H1 (cell line): Measurements from ENCODE around the gene CCT5. TPM values are rescaled to one million over a fixed set of nuclear protein-coding genes. Genes with fewer than 3 reads are reported as not detected.
"Not testable (repeated sequence)": the region's sequence is repeated elsewhere in the genome, so short reads cannot be mapped to it uniquely, and the experiment has no call there.

ENCODE experiments used
- CTCF ChIA-PET: fragments of 300-600 bp; sonication (Branson Sonifier 250); formaldehyde crosslinking; loops from one replicate; lab custom pipeline; 2021; ENCODE audit not compliant: partially characterized antibody; lab: Charles Lee
- POLR2A ChIA-PET: fragments of 300-600 bp; sonication (Branson Sonifier 250); formaldehyde crosslinking; loops from one replicate; lab custom pipeline; 2021; ENCODE audit warnings: inconsistent platforms; ENCODE audit not compliant: partially characterized antibody; lab: Charles Lee
- DNase-seq, 2 experiments: peaks; one replicate each; pipeline versions ENCODE4 v3.0.0 to v3.0.0-alpha.2; 2010 to 2022; ENCODE audit warnings: low spot score in 2 of 2, low read depth in 1 of 2, mixed read lengths in 1 of 2
- FAIRE-seq: peaks from 2 replicates; lab custom pipeline; 2011; peaks lifted over from hg19 to GRCh38; lab: Jason Lieb, UNC
- H2AFZ ChIP-seq: 2 replicates; pipeline ENCODE4 v1.8.1; 2012; ENCODE audit warnings: low read length, inconsistent platforms
- H2AK5ac ChIP-seq: 2 replicates; pipeline ENCODE4 v1.6.1; 2013; ENCODE audit warnings: low read depth, low read length
- H2BK120ac ChIP-seq: replicated peaks from 2 replicates; pipeline ENCODE3; 2013; ENCODE audit warnings: low read depth, low read length, inconsistent platforms
- H2BK12ac ChIP-seq: 2 replicates; pipeline ENCODE4 v1.6.1; 2013; ENCODE audit warnings: low read depth, low read length
- H2BK15ac ChIP-seq: 2 replicates; pipeline ENCODE4 v1.6.1; 2013; ENCODE audit warnings: low read length
- H2BK20ac ChIP-seq: 2 replicates; pipeline ENCODE4 v1.6.1; 2013; ENCODE audit warnings: low read length
- H2BK5ac ChIP-seq: 2 replicates; pipeline ENCODE4 v1.6.1; 2013; ENCODE audit warnings: low read depth, low read length
- H3K14ac ChIP-seq: 2 replicates; pipeline ENCODE4 v1.6.1; 2013; ENCODE audit warnings: inconsistent platforms; ENCODE audit not compliant: insufficient read length
- H3K18ac ChIP-seq: 2 replicates; pipeline ENCODE4 v1.6.1; 2013; ENCODE audit warnings: low read length; ENCODE audit errors: extremely low read depth
- H3K23ac ChIP-seq: 2 replicates; pipeline ENCODE4 v1.6.1; 2013; ENCODE audit warnings: inconsistent platforms; ENCODE audit not compliant: insufficient read length
- H3K23me2 ChIP-seq: 2 replicates; pipeline ENCODE4 v1.6.1; 2013; ENCODE audit warnings: low read depth, low read length
- H3K27ac ChIP-seq: 2 replicates; pipeline ENCODE4 v1.6.1; 2011; ENCODE audit warnings: low read depth, low read length, inconsistent platforms
- H3K27me3 ChIP-seq, 4 experiments: replicated peaks in 1 of 4; 1 replicate in 1 of 4; 2 replicates in 3 of 4; pipeline versions ENCODE4 v1.6.1 to v1.8.1; 2011 to 2013; ENCODE audit warnings: low read length in 3 of 4, mild to moderate bottlenecking in 3 of 4, inconsistent platforms in 2 of 4, mixed read lengths in 2 of 4, moderate library complexity in 1 of 4; ENCODE audit not compliant: control insufficient read depth in 3 of 4, insufficient read depth in 3 of 4; ENCODE audit errors: extremely low read depth in 1 of 4
- H3K36me3 ChIP-seq, 4 experiments: 2 replicates each; pipeline versions ENCODE4 v1.6.1 to v1.8.1; 2011 to 2013; ENCODE audit warnings: mild to moderate bottlenecking in 4 of 4, low read length in 3 of 4, moderate library complexity in 2 of 4, control low read depth in 1 of 4, inconsistent platforms in 1 of 4; ENCODE audit not compliant: insufficient read depth in 4 of 4, control insufficient read depth in 2 of 4
- H3K4ac ChIP-seq: replicated peaks from 2 replicates; pipeline ENCODE3; 2013; ENCODE audit warnings: low read length, low read depth, mixed read lengths, inconsistent platforms; ENCODE audit not compliant: insufficient read length
- H3K4me1 ChIP-seq, 4 experiments: replicated peaks in 1 of 4; 1 replicate in 1 of 4; 2 replicates in 3 of 4; pipeline versions ENCODE4 v1.6.1 to v1.8.1; 2011 to 2013; ENCODE audit warnings: low read length in 3 of 4, inconsistent platforms in 2 of 4, mixed read lengths in 1 of 4; ENCODE audit not compliant: insufficient read depth in 4 of 4, control insufficient read depth in 3 of 4
- H3K4me2 ChIP-seq, 2 experiments: 2 replicates each; pipeline versions ENCODE4 v1.6.1 to v1.8.1; 2011 to 2013; ENCODE audit warnings: low read depth in 2 of 2, low read length in 2 of 2, control low read depth in 1 of 2, inconsistent platforms in 1 of 2, mild to moderate bottlenecking in 1 of 2; ENCODE audit not compliant: insufficient read depth in 1 of 2
- H3K4me3 ChIP-seq, 4 experiments: fragments of 200-600, 300-600 bp in 1 of 4; sonication (generic), shearing (Covaris generic), sonication (Bioruptor Twin) in 1 of 4; 2 replicates each; pipeline versions ENCODE4 v1.5.1 to v1.8.1; 2011 to 2016; ENCODE audit warnings: low read length in 4 of 4, low read depth in 3 of 4, control low read depth in 2 of 4, inconsistent platforms in 2 of 4, mild to moderate bottlenecking in 2 of 4, mixed read lengths in 1 of 4, moderate library complexity in 1 of 4; ENCODE audit not compliant: insufficient read depth in 2 of 4; ENCODE audit errors: extremely low read depth in 1 of 4
- H3K56ac ChIP-seq: replicated peaks from 2 replicates; pipeline ENCODE3; 2013; ENCODE audit warnings: low read depth, mild to moderate bottlenecking, mixed read lengths, low read length, inconsistent platforms; ENCODE audit not compliant: insufficient read length
- H3K79me1 ChIP-seq: 2 replicates; pipeline ENCODE4 v1.6.1; 2013; ENCODE audit warnings: low read depth, low read length, control low read depth
- H3K79me2 ChIP-seq, 2 experiments: 2 replicates each; pipeline versions ENCODE4 v1.6.1 to v1.8.1; 2012 to 2013; ENCODE audit warnings: low read length in 2 of 2, mild to moderate bottlenecking in 2 of 2, inconsistent platforms in 1 of 2; ENCODE audit not compliant: insufficient read depth in 2 of 2, control insufficient read depth in 1 of 2
- H3K9ac ChIP-seq, 4 experiments: replicated peaks in 1 of 4; 1 replicate in 1 of 4; 2 replicates in 3 of 4; pipeline versions ENCODE4 v1.6.1 to v1.8.1; 2011 to 2013; ENCODE audit warnings: low read depth in 3 of 4, low read length in 3 of 4, control low read depth in 2 of 4, mild to moderate bottlenecking in 2 of 4, moderate library complexity in 2 of 4, inconsistent platforms in 1 of 4; ENCODE audit errors: extremely low read depth in 1 of 4
- H3K9me3 ChIP-seq, 2 experiments: 2 replicates each; pipeline versions ENCODE4 v1.6.1 to v1.8.1; 2012 to 2013; ENCODE audit warnings: mild to moderate bottlenecking in 2 of 2, moderate library complexity in 2 of 2, control low read depth in 1 of 2, inconsistent platforms in 1 of 2, low read depth in 1 of 2, low read length in 1 of 2, mixed read lengths in 1 of 2; ENCODE audit not compliant: insufficient read depth in 2 of 2
- H4K20me1 ChIP-seq, 2 experiments: replicated peaks in 1 of 2; 2 replicates each; pipeline versions ENCODE3 to v1.8.1; 2011 to 2013; ENCODE audit warnings: inconsistent platforms in 2 of 2, low read length in 2 of 2, mild to moderate bottlenecking in 1 of 2; ENCODE audit not compliant: insufficient read depth in 2 of 2, control insufficient read depth in 1 of 2
- H4K5ac ChIP-seq: 2 replicates; pipeline ENCODE4 v1.6.1; 2013; ENCODE audit warnings: low read length, low read depth, mixed read lengths, inconsistent platforms; ENCODE audit not compliant: insufficient read length
- H4K8ac ChIP-seq: 2 replicates; pipeline ENCODE4 v1.8.0; 2013; ENCODE audit warnings: mild to moderate bottlenecking, moderate library complexity, low read length, inconsistent platforms; ENCODE audit not compliant: insufficient read depth; ENCODE audit errors: extremely low read depth
- H4K91ac ChIP-seq: replicated peaks from 2 replicates; pipeline ENCODE3; 2013; ENCODE audit warnings: low read length, mixed read lengths, inconsistent platforms; ENCODE audit not compliant: insufficient read length
- WGBS, 2 experiments: shearing (Covaris generic) in 1 of 2; methylation state at CpG; one replicate each; pipeline versions ENCODE4 v1.1.6 to v1.1.7; 2013 to 2015; ENCODE audit warnings: low lambda C conversion rate in 2 of 2, mixed read lengths in 2 of 2, inconsistent platforms in 1 of 2, low coverage in 1 of 2, missing lambda C conversion rate in 1 of 2; ENCODE audit not compliant: insufficient replicate concordance in 2 of 2, insufficient coverage in 1 of 2, insufficient read length in 1 of 2; ENCODE audit errors: extremely low coverage in 1 of 2, missing lambda C conversion rate in 1 of 2; 5-methylcytosine and 5-hydroxymethylcytosine counted together
- polyA plus RNA-seq, 7 experiments: library from polyadenylated mRNA; depleted of rRNA in 3 of 7; stranded (reverse) in 5 of 7; unstranded in 2 of 7; fragments of >200 nt in 5 of 7; fragments of 200-250 nt in 2 of 7; gene quantifications; 1 replicate in 5 of 7; 2 replicates in 1 of 7; 4 replicates in 1 of 7; pipeline versions ENCODE4 v1.2.1 to v1.2.3, GENCODE V29; 2011 to 2013; ENCODE audit warnings: missing spikeins in 2 of 7, mixed read lengths in 2 of 7
- total RNA-seq: library from RNA; stranded (reverse); fragmentation: NEBNext Ultra II Directional; extraction: Animal tissue kit (Norgen Biotek cat#: 25700); gene quantifications from 2 replicates; pipeline ENCODE4 v1.2.1, GENCODE V29; 2021

Gene CCT5
- total and polyA plus RNA-seq, 2 of the 8 experiments (the other 6 are each of a cell fraction or from before 2014, with no cell fraction given): 425 to 549 TPM

GRCh38 chr5:10272875-10273209 is 22.8 kb downstream of the CCT5 start:
- H4K8ac ChIP-seq, H3K79me1 ChIP-seq, H3K9me3 ChIP-seq, H3K4me2 ChIP-seq, H3K23ac ChIP-seq, H2BK5ac ChIP-seq, H3K9ac ChIP-seq, H2BK20ac ChIP-seq, H4K20me1 ChIP-seq, H3K4me3 ChIP-seq, H3K14ac ChIP-seq, CTCF ChIA-PET, FAIRE-seq, H3K18ac ChIP-seq, H3K23me2 ChIP-seq, H2BK12ac ChIP-seq, H2BK15ac ChIP-seq, H2AFZ ChIP-seq, H4K5ac ChIP-seq, H3K56ac ChIP-seq, H3K4ac ChIP-seq, DNase-seq, H3K27ac ChIP-seq, H3K79me2 ChIP-seq, H4K91ac ChIP-seq, H3K36me3 ChIP-seq, H2AK5ac ChIP-seq, H3K27me3 ChIP-seq, H2BK120ac ChIP-seq: not testable (repeated sequence)
- POLR2A ChIA-PET: interaction anchor here (1.0 to 1.6 kb wide), 3 partner anchors 9 to 23 kb away, joined by 3 to 10 read pairs (median 5); partner anchors contain the start of genes ATPSCKMT and CCT5
- 90% methylated on average over 6 of the region's 6 CpGs; no CpG with 5 or more reads in 1 of the 2 experiments for WGBS, 2 experiments
- H3K4me1 ChIP-seq: peaks cover 2 to 10% (median 6%) of the 10 kb centered on the region in 4 experiments; a peak in 6 of 7 replicates
